ENCODE data around the gene TSKS. TPM values are rescaled to one million over a fixed set of nuclear protein-coding genes. Genes with fewer than 3 reads are reported as not detected.

TSKS gene
- total RNA-seq, 1 experiment from 2014 or later: 5.7 TPM

DNA sequence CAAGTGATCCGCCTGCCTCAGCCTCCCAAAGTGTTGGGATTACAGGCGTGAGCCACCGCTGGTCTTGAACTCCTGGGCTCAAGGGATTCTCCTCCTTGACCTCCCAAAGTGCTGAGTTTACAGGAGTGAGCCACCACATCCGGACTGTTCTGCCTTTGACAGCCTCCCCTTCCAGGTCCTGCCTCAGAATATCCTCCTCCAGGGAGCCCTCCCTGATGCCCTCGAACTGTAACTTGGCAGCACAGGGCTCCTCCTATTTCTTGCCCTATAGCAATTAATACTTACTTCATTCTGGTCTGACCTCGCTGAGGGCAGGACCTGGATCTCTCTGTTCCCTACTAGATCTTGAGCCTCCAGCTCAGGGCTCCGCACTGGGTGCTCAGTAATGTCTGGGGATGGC is 66.2 kb downstream of the TSKS start:
- Histone ChIP-seq H4K20me1 (ENCODE audit: insufficient read depth, low read depth, low read length) (no peaks in the 10 kb centered on the region), H3K9ac (ENCODE audit: low read length) (no peak overlapping the region), H3K27ac (ENCODE audit: low read length) (no peak overlapping the region), H3K9me3 (ENCODE audit: low read length) (no peaks in the 10 kb centered on the region), H3K9me2 (replicated peaks; ENCODE audit: insufficient read depth, low read length) (no peaks in the 10 kb centered on the region), H3K36me3 (ENCODE audit: insufficient read depth, low read length) (no peaks in the 10 kb centered on the region), H3K79me2 (ENCODE audit: low read length) (no peaks in the 10 kb centered on the region), H3K4me1 (ENCODE audit: low read length) (no peaks in the 10 kb centered on the region), H3K4me3 (ENCODE audit: low read length) (no peak overlapping the region), H2AFZ (ENCODE audit: low read length) (no peak overlapping the region), H3K27me3 (ENCODE audit: low read length) (no peaks in the 10 kb centered on the region), H3K4me2 (ENCODE audit: low read depth, low read length, poor library complexity, severe bottlenecking) (no peak overlapping the region)
- DNase-seq: no peak

DNA sequence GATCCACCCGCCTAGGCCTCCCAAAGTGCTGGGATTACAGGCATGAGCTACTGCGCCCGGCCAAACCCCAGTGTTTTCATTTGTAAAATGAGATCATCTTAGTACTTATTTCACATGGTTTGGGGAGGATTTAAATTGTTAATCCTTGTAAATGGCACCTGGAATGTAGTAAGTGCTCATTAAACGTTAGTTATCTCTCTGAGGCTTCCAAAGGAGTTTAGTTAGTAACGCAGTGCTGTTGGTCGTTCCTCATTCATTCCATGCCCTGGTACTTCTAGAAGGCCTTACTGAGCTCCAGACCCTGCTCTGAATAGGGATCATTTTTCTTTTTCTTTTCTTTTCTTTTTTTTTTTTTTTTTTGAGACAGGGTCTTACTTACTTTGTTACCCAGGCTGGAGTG is 67.0 kb downstream of the TSKS start:
- H3K4me1 ChIP-seq (ENCODE audit: low read length): no peaks in the 10 kb centered on the region
- H3K27me3 ChIP-seq (ENCODE audit: low read length): no peaks in the 10 kb centered on the region

GRCh38 chr19:49692147-49692506 is 71.0 kb downstream of the TSKS start:
- Histone ChIP-seq H3K9ac (ENCODE audit: low read length) (no peak overlapping the region), H3K9me3 (ENCODE audit: low read length) (no peaks in the 10 kb centered on the region), H2AFZ (ENCODE audit: low read length) (no peak overlapping the region), H3K36me3 (ENCODE audit: insufficient read depth, low read length) (no peaks in the 10 kb centered on the region; the same call in 1 of the 2 replicates), H4K20me1 (ENCODE audit: insufficient read depth, low read depth, low read length) (no peaks in the 10 kb centered on the region), H3K79me2 (ENCODE audit: low read length) (no peaks in the 10 kb centered on the region), H3K9me2 (replicated peaks; ENCODE audit: insufficient read depth, low read length) (no peaks in the 10 kb centered on the region), H3K4me3 (ENCODE audit: low read length) (no peak overlapping the region), H3K4me2 (ENCODE audit: low read depth, low read length, poor library complexity, severe bottlenecking) (no peak overlapping the region), H3K4me1 (ENCODE audit: low read length) (no peaks in the 10 kb centered on the region), H3K27ac (ENCODE audit: low read length) (no peak overlapping the region), H3K27me3 (ENCODE audit: low read length) (no peaks in the 10 kb centered on the region)
- DNase-seq: peak; percentile 71

More for the DNA sequence above, 67.0 kb downstream of the TSKS start:
- Histone ChIP-seq H3K27ac (ENCODE audit: low read length) (no peak overlapping the region), H3K9me3 (ENCODE audit: low read length) (no peaks in the 10 kb centered on the region), H3K4me3 (ENCODE audit: low read length) (no peak overlapping the region), H3K79me2 (ENCODE audit: low read length) (no peaks in the 10 kb centered on the region), H3K36me3 (ENCODE audit: insufficient read depth, low read length) (no peaks in the 10 kb centered on the region), H4K20me1 (ENCODE audit: insufficient read depth, low read depth, low read length) (no peaks in the 10 kb centered on the region), H3K9ac (ENCODE audit: low read length) (no peak overlapping the region), H2AFZ (ENCODE audit: low read length) (no peak overlapping the region), H3K4me2 (ENCODE audit: low read depth, low read length, poor library complexity, severe bottlenecking) (no peak overlapping the region), H3K9me2 (replicated peaks; ENCODE audit: insufficient read depth, low read length) (no peaks in the 10 kb centered on the region)
- no peak for DNase-seq

DNA sequence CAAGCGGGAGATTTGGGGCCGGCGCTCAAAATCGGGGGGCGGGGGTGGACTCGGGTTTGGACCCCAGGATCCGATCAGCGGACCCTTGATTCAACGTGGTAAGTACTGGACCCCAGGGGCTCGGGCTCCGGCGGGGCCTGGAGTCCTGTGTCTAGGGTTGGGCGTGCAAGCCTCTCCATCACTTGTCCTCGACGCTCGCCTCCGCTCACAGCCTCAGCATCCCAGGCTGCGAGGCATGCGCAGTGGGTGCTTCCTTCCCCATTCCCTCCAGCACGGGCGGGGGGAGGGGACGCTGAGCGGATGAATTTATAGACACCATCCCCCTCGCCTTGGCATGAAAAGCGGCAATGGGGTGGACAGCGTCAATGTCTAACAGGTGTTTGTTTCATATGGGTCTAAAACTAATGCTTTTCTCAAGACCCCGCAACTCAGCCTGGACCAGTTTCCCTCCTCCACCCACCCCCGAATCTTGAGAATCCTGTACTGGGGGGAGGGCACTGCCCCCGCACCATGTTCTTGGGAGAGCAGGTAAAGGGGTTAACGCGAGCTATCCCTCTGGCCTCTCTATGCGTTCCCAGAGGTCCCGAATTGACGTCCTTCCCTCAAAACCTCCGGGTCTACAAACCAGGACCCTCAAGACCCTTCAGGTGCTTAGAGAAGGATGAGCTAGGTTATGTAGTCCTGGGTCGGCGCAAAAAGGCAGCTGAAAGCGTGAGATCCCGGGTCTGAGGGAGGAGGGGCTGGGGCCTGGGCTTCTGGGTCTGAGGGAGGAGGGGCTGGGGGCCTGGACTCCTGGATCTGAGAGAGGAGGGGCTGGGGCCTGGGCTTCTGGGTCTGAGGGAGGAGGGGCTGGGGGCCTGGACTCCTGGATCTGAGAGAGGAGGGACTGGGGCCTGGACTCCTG is 71.6 kb downstream of the TSKS start:
- peak; percentile 54 for DNase-seq
- Histone ChIP-seq H3K9ac (ENCODE audit: low read length) (no peak overlapping the region), H3K27me3 (ENCODE audit: low read length) (no peaks in the 10 kb centered on the region), H3K27ac (ENCODE audit: low read length) (no peak overlapping the region), H3K4me1 (ENCODE audit: low read length) (no peaks in the 10 kb centered on the region), H3K4me2 (ENCODE audit: low read depth, low read length, poor library complexity, severe bottlenecking) (no peak overlapping the region), H4K20me1 (ENCODE audit: insufficient read depth, low read depth, low read length) (no peaks in the 10 kb centered on the region), H3K9me3 (ENCODE audit: low read length) (no peaks in the 10 kb centered on the region), H3K9me2 (replicated peaks; ENCODE audit: insufficient read depth, low read length) (no peaks in the 10 kb centered on the region), H3K36me3 (ENCODE audit: insufficient read depth, low read length) (no peaks in the 10 kb centered on the region; the same call in 1 of the 2 replicates), H3K79me2 (ENCODE audit: low read length) (no peaks in the 10 kb centered on the region), H3K4me3 (ENCODE audit: low read length) (no peak overlapping the region), H2AFZ (ENCODE audit: low read length) (no peak overlapping the region)

- peak; percentile 55 for DNase-seq
- no peak within 1 kb of the TSS for H3K27ac ChIP-seq (ENCODE audit: low read length)
- H2AFZ ChIP-seq (ENCODE audit: low read length): no peak within 1 kb of the TSS
- no peaks in the 10 kb centered on the region for H3K27me3 ChIP-seq (ENCODE audit: low read length)
- H3K36me3 ChIP-seq (ENCODE audit: insufficient read depth, low read length): peaks cover 5% of the 10 kb centered on the region; the same call in 1 of the 2 replicates
- no peaks in the 10 kb centered on the region for H3K4me1 ChIP-seq (ENCODE audit: low read length)
- no peaks in the 10 kb centered on the region for H3K9me2 ChIP-seq (replicated peaks; ENCODE audit: insufficient read depth, low read length)
- no peak within 1 kb of the TSS for H3K4me2 ChIP-seq (ENCODE audit: low read depth, low read length, poor library complexity, severe bottlenecking)
- no peak within 1 kb of the TSS for H3K9ac ChIP-seq (ENCODE audit: low read length)
- no peaks in the 10 kb centered on the region for H3K9me3 ChIP-seq (ENCODE audit: low read length)
- H3K79me2 ChIP-seq (ENCODE audit: low read length): no peaks in the 10 kb centered on the region
- peaks cover 5% of the 10 kb centered on the region; the same call in 1 of the 2 replicates for H4K20me1 ChIP-seq (ENCODE audit: insufficient read depth, low read depth, low read length)
- H3K4me3 ChIP-seq (ENCODE audit: low read length): no peak within 1 kb of the TSS
Observed at GRCh38 chr19:49690656-49691242, 72.4 kb downstream of the TSKS start, which contains the start of gene CPT1C. Gene CPT1C, plus strand, starts transcription at chr19:49691116. Its CDS starts 1,137 bp downstream, at chr19:49692253.

- Histone ChIP-seq H3K9me3 (ENCODE audit: low read length) (no peaks in the 10 kb centered on the region), H3K27me3 (ENCODE audit: low read length) (no peaks in the 10 kb centered on the region), H3K4me3 (ENCODE audit: low read length) (no peak overlapping the region), H3K9me2 (replicated peaks; ENCODE audit: insufficient read depth, low read length) (no peaks in the 10 kb centered on the region), H3K79me2 (ENCODE audit: low read length) (no peaks in the 10 kb centered on the region), H3K4me2 (ENCODE audit: low read depth, low read length, poor library complexity, severe bottlenecking) (no peak overlapping the region), H3K4me1 (ENCODE audit: low read length) (no peaks in the 10 kb centered on the region), H3K9ac (ENCODE audit: low read length) (no peak overlapping the region), H4K20me1 (ENCODE audit: insufficient read depth, low read depth, low read length) (peaks cover 11% of the 10 kb centered on the region; the same call in 1 of the 2 replicates), H2AFZ (ENCODE audit: low read length) (no peak overlapping the region), H3K36me3 (ENCODE audit: insufficient read depth, low read length) (peaks cover 11% of the 10 kb centered on the region), H3K27ac (ENCODE audit: low read length) (no peak overlapping the region)
- no peak for DNase-seq
Observed at GRCh38 chr19:49690079-49690655, 72.9 kb downstream of the TSKS start.

Small RNA genes lying within 50 kb of the gene (small RNA-seq; reads per million reads assigned to genes)
- gene MIR6799 (not detected), gene RNU6-841P (not detected)

Other genes with a start within 250 kb of the TSKS start
- gene RCN3, start 235.3 kb downstream of the TSKS start, total RNA-seq (2014; rRNA removed; shearing (Covaris generic); ENCODE audit: low replicate concordance): 0.22 TPM in 1 of 2 replicates, not detected in the other
- 68.5 and 136 TPM in 2 replicates for gene NOSIP, start 182.8 kb downstream of the TSKS start, total RNA-seq (2014; rRNA removed; shearing (Covaris generic); ENCODE audit: low replicate concordance)
- 1.3 and 3.8 TPM in 2 replicates for gene PRRG2, start 182.0 kb downstream of the TSKS start, total RNA-seq (2014; rRNA removed; shearing (Covaris generic); ENCODE audit: low replicate concordance)
- 8.7 and 12.8 TPM in 2 replicates for gene PRR12, start 172.1 kb downstream of the TSKS start, total RNA-seq (2014; rRNA removed; shearing (Covaris generic); ENCODE audit: low replicate concordance)
- gene RRAS, start 123.2 kb downstream of the TSKS start, total RNA-seq (2014; rRNA removed; shearing (Covaris generic); ENCODE audit: low replicate concordance): 0.22 and 1.8 TPM in 2 replicates
- gene SCAF1, start 121.1 kb downstream of the TSKS start, total RNA-seq (2014; rRNA removed; shearing (Covaris generic); ENCODE audit: low replicate concordance): 8.3 and 19.6 TPM in 2 replicates
- 78.2 and 293 TPM in 2 replicates for gene IRF3, start 97.4 kb downstream of the TSKS start, total RNA-seq (2014; rRNA removed; shearing (Covaris generic); ENCODE audit: low replicate concordance)
- 25.6 and 35.4 TPM in 2 replicates for gene BCL2L12, start 97.4 kb downstream of the TSKS start, total RNA-seq (2014; rRNA removed; shearing (Covaris generic); ENCODE audit: low replicate concordance)
- 293 and 522 TPM in 2 replicates for gene PRMT1, start 86.0 kb downstream of the TSKS start, total RNA-seq (2014; rRNA removed; shearing (Covaris generic); ENCODE audit: low replicate concordance)
- gene ADM5, start 73.7 kb downstream of the TSKS start, total RNA-seq (2014; rRNA removed; shearing (Covaris generic); ENCODE audit: low replicate concordance): 4.0 and 12.0 TPM in 2 replicates
- 0.26 and 1.3 TPM in 2 replicates for gene CPT1C, start 72.2 kb downstream of the TSKS start, total RNA-seq (2014; rRNA removed; shearing (Covaris generic); ENCODE audit: low replicate concordance)
- 32.4 and 54.7 TPM in 2 replicates for gene AP2A1, start 3.7 kb upstream of the TSKS start, total RNA-seq (2014; rRNA removed; shearing (Covaris generic); ENCODE audit: low replicate concordance)
- 15.8 and 38.3 TPM in 2 replicates for gene FUZ, start 50.0 kb upstream of the TSKS start, total RNA-seq (2014; rRNA removed; shearing (Covaris generic); ENCODE audit: low replicate concordance)
- gene MED25, start 55.0 kb upstream of the TSKS start, total RNA-seq (2014; rRNA removed; shearing (Covaris generic); ENCODE audit: low replicate concordance): 37.8 and 40.5 TPM in 2 replicates
- 67.8 and 114 TPM in 2 replicates for gene PTOV1, start 87.9 kb upstream of the TSKS start, total RNA-seq (2014; rRNA removed; shearing (Covaris generic); ENCODE audit: low replicate concordance)
- 49.4 and 101 TPM in 2 replicates for gene PNKP, start 104.3 kb upstream of the TSKS start, total RNA-seq (2014; rRNA removed; shearing (Covaris generic); ENCODE audit: low replicate concordance)
- 8.2 and 8.9 TPM in 2 replicates for gene AKT1S1, start 114.0 kb upstream of the TSKS start, total RNA-seq (2014; rRNA removed; shearing (Covaris generic); ENCODE audit: low replicate concordance)
- gene TBC1D17, start 114.4 kb upstream of the TSKS start, total RNA-seq (2014; rRNA removed; shearing (Covaris generic); ENCODE audit: low replicate concordance): 13.6 and 17.8 TPM in 2 replicates
- not detected in 2 replicates for gene IL4I1, start 133.6 kb upstream of the TSKS start, total RNA-seq (2014; rRNA removed; shearing (Covaris generic); ENCODE audit: low replicate concordance)
- 454 and 537 TPM in 2 replicates for gene ATF5, start 165.9 kb upstream of the TSKS start, total RNA-seq (2014; rRNA removed; shearing (Covaris generic); ENCODE audit: low replicate concordance)
- gene NUP62, start 166.2 kb upstream of the TSKS start, total RNA-seq (2014; rRNA removed; shearing (Covaris generic); ENCODE audit: low replicate concordance): 35.0 and 37.9 TPM in 2 replicates
- 0.87 TPM in 1 of 2 replicates, not detected in the other for gene SIGLEC11, start 197.9 kb upstream of the TSKS start, total RNA-seq (2014; rRNA removed; shearing (Covaris generic); ENCODE audit: low replicate concordance)

Measured in Karpas-422 (cell line).